Stimulated activated CD4-positive, alpha-beta T cell treated with anti-CD3 and anti-CD28 coated beads, Interleukin-2, amount 100 ng/mL, for 48 hours (primary cell): ENCODE data around the gene SP3.

Source experiments
- DNase-seq, 2 donors: peaks; one replicate each; pipeline ENCODE4 v3.0.0-alpha.2; 2020

The SP3 gene

GRCh38 chr2:173965372-173966025 lies at the start of gene SP3:
TSS of gene SP3 (minus strand) at chr2:173965373. CDS start at chr2:173965171, 202 bp downstream.
- DNase-seq = peak; percentile 89 to 91

- DNase-seq = no peak
Observed at GRCh38 chr2:174014699-174015070, 49.5 kb upstream of the SP3 start.

DNA sequence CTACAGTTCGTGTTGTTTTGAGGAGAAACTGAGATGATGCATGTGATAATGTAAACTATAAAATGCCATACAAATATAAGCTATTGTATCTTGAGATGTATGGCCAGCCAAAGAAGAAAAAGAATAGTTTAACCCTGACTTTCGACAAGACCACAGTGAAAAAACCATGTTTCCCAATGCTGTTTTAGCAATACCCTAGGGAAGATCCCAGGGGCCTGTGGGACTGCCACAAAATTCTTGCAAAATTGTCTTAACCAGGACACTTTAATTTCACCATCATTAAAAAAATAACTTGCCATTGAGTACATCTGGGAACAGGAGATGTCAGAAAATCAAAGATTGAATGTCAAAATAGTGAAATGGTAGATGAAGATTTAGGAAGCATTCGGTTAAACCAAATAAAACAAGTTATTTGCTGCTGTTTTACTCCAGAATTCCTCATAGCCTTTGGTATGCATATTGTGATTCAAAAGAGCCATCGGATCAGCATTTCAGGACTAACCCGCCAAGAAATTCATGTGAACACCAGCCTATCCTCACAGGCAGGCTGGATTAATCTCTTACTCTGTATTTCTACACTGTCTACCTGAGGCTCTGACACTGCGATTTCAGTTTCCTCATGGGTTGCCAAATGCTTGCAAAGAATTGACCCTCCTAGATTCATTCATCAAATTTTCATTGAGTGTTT lies 49.0 kb upstream of the SP3 start:
- no peak for DNase-seq

- DNase-seq = no peak
Observed at GRCh38 chr2:174013315-174013751, 48.2 kb upstream of the SP3 start.

- DNase-seq = peak in 1 of 2 donors; percentile 11
Observed at GRCh38 chr2:174012347-174013314, 47.5 kb upstream of the SP3 start.

DNA sequence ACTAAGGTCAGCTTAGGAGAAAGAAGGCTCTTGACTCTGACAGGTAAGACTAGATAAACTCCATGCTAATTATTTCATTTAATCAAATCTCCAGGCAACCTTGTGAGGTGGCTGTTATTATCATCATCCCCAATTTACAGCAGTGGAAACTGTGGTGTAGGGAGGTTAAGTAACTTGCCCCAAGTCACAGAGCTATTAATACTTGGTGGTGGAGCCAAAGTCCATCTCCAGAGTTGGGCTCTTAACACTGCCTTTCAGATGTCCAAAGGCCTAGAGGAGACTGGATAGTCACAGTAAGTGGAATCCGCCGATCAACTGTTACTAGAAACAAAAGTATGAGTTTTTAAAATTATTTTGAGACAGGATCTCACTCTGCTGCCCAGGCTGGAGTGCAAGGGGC lies 46.6 kb upstream of the SP3 start:
- DNase-seq = no peak

- DNase-seq = no peak
Observed at GRCh38 chr2:174011173-174011572, 46.0 kb upstream of the SP3 start.

- no peak for DNase-seq
Observed at GRCh38 chr2:174009488-174010223, 44.5 kb upstream of the SP3 start.

DNA sequence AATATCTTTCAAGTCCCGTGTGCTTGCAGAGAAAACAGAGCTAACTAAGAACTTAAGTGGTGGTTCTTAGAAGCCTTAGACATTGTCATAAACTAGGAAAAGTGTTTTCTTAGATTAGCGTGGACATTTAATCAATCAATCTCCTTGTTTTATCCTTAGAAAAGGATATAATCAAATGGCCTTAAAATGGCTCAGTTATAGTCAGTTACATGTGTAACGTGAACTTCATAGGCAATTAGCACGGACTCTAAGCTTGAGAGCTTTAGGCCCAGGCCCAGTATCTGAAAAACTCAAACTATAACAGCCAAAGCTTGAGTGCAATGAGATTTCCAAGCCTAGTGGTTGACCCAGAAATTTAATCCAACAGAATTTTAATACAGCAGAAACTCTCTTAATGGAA lies 43.5 kb upstream of the SP3 start:
- DNase-seq = no peak

GRCh38 chr2:174007010-174007409 lies 41.8 kb upstream of the SP3 start:
- no peak for DNase-seq

DNA sequence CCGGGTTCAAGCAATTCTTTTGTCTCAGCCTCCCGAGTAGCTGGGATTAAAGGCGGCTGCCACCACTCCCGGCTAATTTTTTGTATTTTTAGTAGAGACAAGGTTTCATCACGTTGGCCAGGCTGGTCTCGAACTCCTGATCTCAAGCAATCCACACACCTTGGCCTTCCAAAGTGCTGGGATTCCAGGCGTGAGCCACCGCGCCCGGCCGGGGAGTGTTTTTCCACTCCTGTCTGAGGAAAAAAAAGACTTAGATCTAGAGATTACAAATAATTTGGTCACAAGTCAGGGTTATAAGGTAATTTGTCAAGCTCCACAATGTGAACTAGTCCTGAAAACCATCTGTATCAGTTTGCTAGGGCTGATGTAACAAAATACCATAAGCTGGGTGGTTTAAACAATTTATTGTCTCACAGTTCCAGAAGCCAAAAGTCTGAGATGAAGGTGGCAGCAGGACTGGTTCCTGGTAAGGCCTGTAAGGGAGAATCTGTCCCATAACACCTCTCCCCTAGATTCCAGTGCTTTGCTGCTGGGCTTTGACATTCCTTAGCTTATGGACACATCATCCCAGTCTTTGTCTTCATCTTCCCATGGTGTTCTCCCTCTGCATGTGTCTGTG lies 40.7 kb upstream of the SP3 start:
- no peak for DNase-seq

GRCh38 chr2:174004905-174005605 lies 39.9 kb upstream of the SP3 start:
- DNase-seq = peak in 1 of 2 donors; percentile 13

DNA sequence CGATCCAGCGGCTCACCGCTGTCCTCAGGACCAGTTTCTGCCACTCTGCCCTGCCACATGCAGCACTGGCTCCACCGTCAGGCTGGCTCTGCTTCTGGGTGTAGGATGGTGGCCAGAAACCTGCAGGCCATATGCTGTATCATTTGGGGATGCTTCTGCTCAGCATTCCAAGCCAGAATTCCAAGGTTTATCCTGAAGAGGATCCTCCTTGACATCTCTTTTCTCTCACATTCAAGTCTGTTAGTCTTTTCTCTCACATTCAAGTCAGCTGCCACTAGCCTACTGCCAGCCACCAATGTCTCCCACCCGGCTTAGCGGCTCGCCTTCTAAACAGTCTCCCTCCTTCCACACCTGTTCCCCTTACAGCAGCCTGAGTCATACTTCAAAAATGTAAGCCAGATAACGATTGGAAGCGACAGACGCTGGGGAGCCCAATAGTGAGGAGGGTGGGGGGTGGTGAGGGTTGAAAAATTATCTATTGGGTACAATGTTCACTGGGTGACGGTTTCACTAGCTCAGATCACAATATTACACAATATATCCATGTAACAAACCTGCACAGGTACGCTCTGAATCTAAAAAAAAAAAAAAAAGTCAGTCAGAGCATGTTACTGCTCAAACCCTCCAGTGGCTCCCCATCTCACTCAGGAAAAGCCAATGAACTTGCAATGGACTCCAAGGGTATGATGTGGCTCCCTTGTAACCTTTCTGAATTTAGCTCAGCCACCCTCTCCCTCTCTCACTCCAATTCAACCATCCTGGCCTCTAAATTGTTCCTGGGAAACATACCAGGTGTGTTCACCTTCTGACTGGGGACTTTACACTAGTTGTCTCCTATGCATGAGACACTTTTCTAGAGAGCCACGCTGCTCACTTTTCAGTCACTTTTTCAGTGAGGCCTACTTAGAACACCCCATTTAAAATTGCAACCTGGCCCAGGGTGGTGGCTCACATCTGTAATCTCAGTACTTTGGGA lies 38.8 kb upstream of the SP3 start:
- no peak for DNase-seq

DNA sequence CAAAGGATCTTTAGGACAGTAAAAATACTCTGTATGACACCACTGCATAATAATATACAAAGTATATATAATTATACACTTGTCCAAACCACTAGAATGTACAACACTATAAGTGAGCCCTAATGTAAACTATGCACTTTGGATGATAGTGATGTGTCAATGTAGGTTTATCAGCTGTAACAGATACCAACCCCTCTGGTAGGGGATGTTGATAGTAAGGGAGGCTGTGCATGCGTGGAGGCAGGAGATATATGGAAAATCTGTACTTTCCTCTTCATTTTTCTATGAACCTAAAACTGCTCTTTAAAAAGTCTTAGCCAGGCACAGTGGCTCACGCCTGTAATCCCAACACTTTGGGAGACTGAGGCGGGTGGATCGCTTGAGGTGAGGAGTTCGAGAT lies 37.5 kb upstream of the SP3 start:
- no peak for DNase-seq

- no peak for DNase-seq
Observed at GRCh38 chr2:174001107-174001506, 35.9 kb upstream of the SP3 start.

DNA sequence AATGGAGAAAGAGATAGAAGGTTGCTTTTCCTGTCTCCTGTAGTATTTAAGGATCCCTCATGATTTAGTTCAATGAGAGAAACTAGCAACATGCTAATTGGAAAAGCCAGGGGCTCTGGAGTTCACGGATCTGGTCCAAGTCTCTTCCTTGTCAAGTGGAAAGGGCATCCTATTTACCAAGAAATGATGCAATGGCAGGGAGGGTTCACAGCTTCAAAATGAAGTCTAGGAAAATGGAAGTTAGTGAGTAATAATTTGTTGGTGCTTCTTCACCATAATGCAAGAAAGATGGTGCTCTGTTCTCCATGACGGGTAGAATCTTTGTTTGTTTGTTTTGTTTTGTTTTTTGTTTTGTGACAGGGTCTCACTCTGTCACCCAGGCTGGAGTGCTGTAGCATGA lies 34.6 kb upstream of the SP3 start:
- no peak for DNase-seq

- no peak for DNase-seq
Observed at GRCh38 chr2:173999272-173999671, 34.1 kb upstream of the SP3 start.

DNA sequence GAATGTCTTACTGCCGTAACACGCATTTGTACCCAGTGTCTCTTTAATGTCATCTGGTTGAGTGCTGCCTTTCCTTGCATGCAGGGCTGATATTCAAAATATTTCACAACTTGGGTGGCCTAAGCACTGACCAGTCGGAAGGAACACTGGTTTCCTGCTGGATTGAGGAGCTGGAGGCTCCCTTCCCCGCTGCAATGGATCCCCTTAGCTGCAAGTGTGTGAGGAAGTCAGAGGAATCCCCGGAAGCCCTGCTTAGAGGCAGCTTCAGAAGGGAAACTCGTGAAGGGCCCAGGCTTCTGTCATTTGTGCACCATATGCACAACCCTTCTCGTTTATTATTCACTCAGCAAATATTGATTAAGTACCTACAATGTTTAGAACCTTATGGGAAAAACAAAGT lies 33.2 kb upstream of the SP3 start:
- no peak for DNase-seq

DNA sequence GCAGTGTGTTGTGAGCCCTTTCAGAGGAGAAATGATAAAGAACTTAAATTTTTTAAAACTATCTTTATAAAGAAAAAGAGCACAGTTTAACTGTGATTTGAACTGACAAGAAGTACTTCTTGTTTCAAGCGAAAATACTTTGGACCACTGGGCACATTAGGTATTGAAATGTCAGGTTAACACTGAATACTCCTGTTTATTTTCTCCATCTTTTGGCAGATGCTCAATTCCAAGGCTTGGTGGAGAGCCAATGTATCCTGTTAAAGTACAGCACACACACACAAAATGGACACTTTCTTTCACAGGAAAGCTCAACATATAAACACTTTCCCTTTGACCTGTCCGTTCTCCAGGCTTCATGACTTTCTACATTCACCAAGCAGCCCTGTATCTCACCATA lies 32.6 kb upstream of the SP3 start:
- no peak for DNase-seq

DNA sequence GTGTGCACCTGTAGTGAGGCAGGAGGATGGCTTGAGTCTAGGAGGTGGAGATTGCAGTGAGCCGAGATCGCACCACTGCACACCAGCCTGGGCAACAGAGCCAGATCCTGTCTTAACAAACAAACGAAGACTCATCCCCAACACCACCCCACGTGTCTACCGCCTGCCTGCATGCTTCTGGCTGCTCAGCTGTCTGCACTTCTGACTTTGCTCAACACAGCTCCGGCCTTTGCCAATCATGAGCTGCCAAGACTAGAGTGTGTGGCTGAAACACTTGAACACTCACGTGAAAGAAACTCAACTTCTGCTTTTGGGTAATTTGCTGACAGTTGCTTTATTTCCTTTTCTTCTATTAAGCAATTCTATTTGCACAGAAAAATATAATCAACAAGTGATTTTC lies 32.1 kb upstream of the SP3 start:
- no peak for DNase-seq

DNA sequence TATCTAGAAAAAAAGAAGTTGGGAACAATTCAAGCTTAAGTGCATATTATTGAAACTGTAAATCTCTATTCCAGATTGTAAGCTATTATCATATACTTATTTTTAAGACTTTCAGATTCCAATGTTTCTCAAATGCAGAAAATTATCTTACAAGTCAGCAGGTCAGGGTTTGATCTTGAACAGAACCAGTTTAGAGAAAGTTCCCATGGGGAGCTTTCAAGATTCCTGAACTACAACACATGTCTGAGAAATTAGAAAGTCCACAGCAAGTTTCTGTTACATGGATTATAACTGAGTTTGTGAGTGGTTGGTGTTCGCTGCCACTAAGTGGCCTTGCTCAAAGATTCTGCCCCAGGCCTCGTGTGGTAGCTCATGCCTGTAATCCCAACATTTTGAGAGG lies 31.6 kb upstream of the SP3 start:
- DNase-seq = no peak
